Endodermal cell (in vitro differentiated cells): ENCODE data around the gene AFF1. TPM values are rescaled to one million over a fixed set of nuclear protein-coding genes. Genes with fewer than 3 reads are reported as not detected.
A peak's percentile ranks its signal among the peaks of the same experiment; 100 is the strongest.

ENCODE experiments used
- DNase-seq: peaks from one replicate; pipeline ENCODE4 v3.0.0-alpha.2; 2017
- H3K27ac ChIP-seq: 2 replicates; pipeline ENCODE4 v1.5.1; 2013; ENCODE audit warnings: mild to moderate bottlenecking, low read depth, low read length, moderate library complexity
- H3K27me3 ChIP-seq: 2 replicates; pipeline ENCODE4 v1.6.1; 2013; ENCODE audit warnings: mild to moderate bottlenecking, low read length, moderate library complexity; ENCODE audit not compliant: insufficient read depth, control insufficient read depth, poor library complexity, severe bottlenecking
- H3K36me3 ChIP-seq: 2 replicates; pipeline ENCODE4 v1.7.0; 2013; ENCODE audit warnings: mild to moderate bottlenecking, low read length, moderate library complexity; ENCODE audit not compliant: control insufficient read depth, insufficient read depth
- H3K4me1 ChIP-seq: one replicate; pipeline ENCODE4 v1.7.0; 2013; ENCODE audit warnings: low read length; ENCODE audit not compliant: control insufficient read depth, insufficient read depth
- H3K4me3 ChIP-seq: 2 replicates; pipeline ENCODE4 v1.5.1; 2013; ENCODE audit warnings: mild to moderate bottlenecking, low read length, moderate library complexity
- H3K9ac ChIP-seq: 2 replicates; pipeline ENCODE4 v1.6.1; 2013; ENCODE audit warnings: mild to moderate bottlenecking, low read length, moderate library complexity; ENCODE audit not compliant: poor library complexity, severe bottlenecking; ENCODE audit errors: extremely low read depth
- H3K9me3 ChIP-seq: 2 replicates; pipeline ENCODE4 v1.6.1; 2013; ENCODE audit warnings: mild to moderate bottlenecking, low read length, moderate library complexity; ENCODE audit not compliant: control insufficient read depth
- H3K27ac Mint-ChIP-seq: 2 replicates; pipeline ENCODE4 v1.8.0; 2020; ENCODE audit warnings: mixed read lengths
- H3K27me3 Mint-ChIP-seq: 2 replicates; pipeline ENCODE4 v1.8.0; 2021; ENCODE audit warnings: mild to moderate bottlenecking, mixed read lengths; ENCODE audit not compliant: insufficient read depth
- H3K36me3 Mint-ChIP-seq: 2 replicates; pipeline ENCODE4 v1.8.0; 2020; ENCODE audit warnings: low read depth, mixed read lengths
- H3K4me1 Mint-ChIP-seq: 2 replicates; pipeline ENCODE4 v1.8.0; 2020; ENCODE audit warnings: mixed read lengths
- H3K4me3 Mint-ChIP-seq: 2 replicates; pipeline ENCODE4 v1.8.0; 2020; ENCODE audit warnings: mild to moderate bottlenecking, moderate library complexity, mixed read lengths
- H3K9me3 Mint-ChIP-seq: 2 replicates; pipeline ENCODE4 v1.8.0; 2020; ENCODE audit warnings: mild to moderate bottlenecking, mixed read lengths
- CTCF ChIP-seq: fragments of 200-600 bp; sonication (generic); conservative IDR thresholded peaks from 2 replicates; pipeline ENCODE4 v1.5.0; 2021; ENCODE audit warnings: antibody characterized with exemption, mild to moderate bottlenecking
- WGBS, 2 experiments: methylation state at CpG; one replicate each; pipeline versions ENCODE4 v1.1.5 to v1.1.7; 2013; ENCODE audit warnings: missing lambda C conversion rate in 2 of 2, mixed read lengths in 1 of 2; ENCODE audit not compliant: insufficient coverage in 1 of 2, insufficient read length in 1 of 2; 5-methylcytosine and 5-hydroxymethylcytosine counted together
- total RNA-seq, 2 donors: library from RNA; stranded (reverse); fragmentation: NEBNext Ultra II Directional in 1 of 2; extraction: Animal tissue kit (Norgen Biotek cat#: 25700) in 1 of 2; gene quantifications; 2 replicates in 1 of 2; 3 replicates in 1 of 2; pipeline ENCODE4 v1.2.1, GENCODE V29; 2021

The AFF1 gene
- total RNA-seq, 2 donors from 2014 or later = 134 to 171 TPM

- H3K9ac ChIP-seq = no peak overlapping the region
- TF ChIP-seq CTCF = peak; percentile 73
- Mint-ChIP-seq H3K36me3 (no peaks in the 10 kb centered on the region), H3K4me1 (no peaks in the 10 kb centered on the region), H3K4me3 (no peak overlapping the region), H3K9me3 (peaks cover 3% of the 10 kb centered on the region), H3K27ac (no peak overlapping the region), H3K27me3 (peaks cover 13% of the 10 kb centered on the region)
- no peak overlapping the region for H3K4me3 ChIP-seq
- H3K9me3 ChIP-seq = no peaks in the 10 kb centered on the region
- 78 to 94% methylated on average over 2 to 4 of the region's 4 CpGs for WGBS, 2 experiments
- peak; percentile 64 for DNase-seq
- H3K27ac ChIP-seq = no peak overlapping the region
- no peaks in the 10 kb centered on the region for H3K27me3 ChIP-seq
- no peaks in the 10 kb centered on the region for H3K4me1 ChIP-seq
- no peaks in the 10 kb centered on the region for H3K36me3 ChIP-seq
These were observed 36.2 kb upstream of the AFF1 start for GRCh38 chr4:86898562-86898961.

GRCh38 chr4:86901864-86902263 lies 32.9 kb upstream of the AFF1 start:
- Histone ChIP-seq H3K4me3 (no peak overlapping the region), H3K9me3 (no peaks in the 10 kb centered on the region), H3K9ac (no peak overlapping the region), H3K36me3 (no peaks in the 10 kb centered on the region), H3K4me1 (no peaks in the 10 kb centered on the region), H3K27me3 (no peaks in the 10 kb centered on the region), H3K27ac (no peak overlapping the region)
- Mint-ChIP-seq H3K4me3 (no peak overlapping the region), H3K4me1 (no peaks in the 10 kb centered on the region), H3K27me3 (peaks cover 22% of the 10 kb centered on the region), H3K27ac (no peak overlapping the region), H3K36me3 (no peaks in the 10 kb centered on the region), H3K9me3 (peaks cover 3% of the 10 kb centered on the region)
- no peak for TF ChIP-seq CTCF
- no peak for DNase-seq
- WGBS, 2 experiments = 89 to 96% methylated on average over 3 of the region's 3 CpGs

DNA sequence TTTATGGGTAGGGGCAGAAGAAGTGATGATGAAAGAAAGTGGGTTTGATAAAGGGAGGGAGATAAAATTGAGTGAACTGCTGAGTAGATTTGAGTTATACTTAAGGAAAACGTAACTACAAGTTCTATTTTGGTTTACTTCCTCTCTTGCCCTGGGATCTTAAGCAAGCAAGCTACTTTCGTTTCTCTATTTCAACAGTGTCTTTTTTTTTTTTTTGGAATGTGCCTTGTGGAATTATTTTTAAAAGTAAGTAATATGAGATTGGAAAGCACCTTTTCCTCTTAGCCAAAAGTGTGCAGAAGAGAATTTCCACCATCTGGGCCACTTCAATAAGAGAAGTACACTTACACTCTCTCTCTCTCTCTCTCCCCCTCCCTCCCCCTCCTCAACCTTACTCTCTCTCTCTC lies 26.6 kb upstream of the AFF1 start:
- peaks cover 7% of the 10 kb centered on the region for H3K4me1 Mint-ChIP-seq
- H3K36me3 ChIP-seq = no peaks in the 10 kb centered on the region
- WGBS, 2 experiments = 90 to 100% methylated on average over 1 to 2 of the region's 2 CpGs
- no peak overlapping the region for H3K27ac ChIP-seq
- H3K9me3 ChIP-seq = no peaks in the 10 kb centered on the region
- no peak for TF ChIP-seq CTCF
- peaks cover 6% of the 10 kb centered on the region for H3K36me3 Mint-ChIP-seq
- H3K4me3 Mint-ChIP-seq = no peak overlapping the region
- H3K9ac ChIP-seq = no peak overlapping the region
- no peaks in the 10 kb centered on the region for H3K4me1 ChIP-seq
- no peak overlapping the region for H3K27ac Mint-ChIP-seq
- H3K27me3 ChIP-seq = no peaks in the 10 kb centered on the region
- H3K4me3 ChIP-seq = no peak overlapping the region
- no peak for DNase-seq
- peaks cover 12% of the 10 kb centered on the region for H3K27me3 Mint-ChIP-seq
- H3K9me3 Mint-ChIP-seq = peaks cover 3% of the 10 kb centered on the region
